HEK293 (cell line): ENCODE measurements around the gene TMEM186.

Experiments used
- ZNF239 ChIP-seq: fragments of 450-650 bp; formaldehyde crosslinking; IDR thresholded peaks from 2 replicates; pipeline ENCODE4 v1.5.1; 2016; ENCODE audit warnings: missing biosample characterization, missing genetic modification characterization
- ZNF621 ChIP-seq: fragments of 450-650 bp; formaldehyde crosslinking; IDR thresholded peaks from 2 replicates; pipeline ENCODE4 v1.5.1; 2017; ENCODE audit warnings: missing biosample characterization, missing genetic modification characterization
- TF ChIP-seq, protein P1 (sequence below): fragments of 450-650 bp; formaldehyde crosslinking; IDR thresholded peaks from 2 replicates; pipeline ENCODE4 v1.5.1; 2016; ENCODE audit warnings: missing biosample characterization, missing genetic modification characterization

GRCh38 chr16:8773537-8773936, 23.9 kb downstream of the TMEM186 start:
- TF ChIP-seq ZNF239 (tag by site-specific recombination) (no peak), ZNF621 (tag by site-specific recombination) (no peak)
- TF ChIP-seq, protein P1, sequence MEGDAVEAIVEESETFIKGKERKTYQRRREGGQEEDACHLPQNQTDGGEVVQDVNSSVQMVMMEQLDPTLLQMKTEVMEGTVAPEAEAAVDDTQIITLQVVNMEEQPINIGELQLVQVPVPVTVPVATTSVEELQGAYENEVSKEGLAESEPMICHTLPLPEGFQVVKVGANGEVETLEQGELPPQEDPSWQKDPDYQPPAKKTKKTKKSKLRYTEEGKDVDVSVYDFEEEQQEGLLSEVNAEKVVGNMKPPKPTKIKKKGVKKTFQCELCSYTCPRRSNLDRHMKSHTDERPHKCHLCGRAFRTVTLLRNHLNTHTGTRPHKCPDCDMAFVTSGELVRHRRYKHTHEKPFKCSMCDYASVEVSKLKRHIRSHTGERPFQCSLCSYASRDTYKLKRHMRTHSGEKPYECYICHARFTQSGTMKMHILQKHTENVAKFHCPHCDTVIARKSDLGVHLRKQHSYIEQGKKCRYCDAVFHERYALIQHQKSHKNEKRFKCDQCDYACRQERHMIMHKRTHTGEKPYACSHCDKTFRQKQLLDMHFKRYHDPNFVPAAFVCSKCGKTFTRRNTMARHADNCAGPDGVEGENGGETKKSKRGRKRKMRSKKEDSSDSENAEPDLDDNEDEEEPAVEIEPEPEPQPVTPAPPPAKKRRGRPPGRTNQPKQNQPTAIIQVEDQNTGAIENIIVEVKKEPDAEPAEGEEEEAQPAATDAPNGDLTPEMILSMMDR: no peak
